ENCODE results near the gene PPFIA2.

- TF ChIP-seq ZSCAN29 (IDR thresholded peaks at IDR 0.05) (no peak), RAD21 (IDR thresholded peaks at IDR 0.05; ENCODE audit: insufficient read depth, low read depth, low read length) (no peak), TAF1 (IDR thresholded peaks at IDR 0.05; ENCODE audit: borderline replicate concordance, low read depth, low read length) (no peak), CTCF (IDR thresholded peaks at IDR 0.05 in 2 of 3, conservative IDR thresholded peaks at IDR 0.05 in 1 of 3; ENCODE audit: control insufficient read depth in 2 of 3, extremely low read depth in 1 of 3, insufficient read depth in 1 of 3, low read depth in 3 of 3, low read length in 3 of 3) (no peak)
Measured at GRCh38 chr12:81255947-81256346, 503.2 kb downstream of the PPFIA2 start.

Measured in GM12878 (cell line).